HG02885 (cell line): ENCODE measurements around the gene GDPD3.
A peak's percentile ranks its signal among the peaks of the same experiment; 100 is the strongest.

Source experiments
- ATAC-seq: cut with Tn5 transposase; IDR thresholded peaks from one replicate; pipeline ENCODE4 v1.9.1; 2021; ENCODE audit warnings: mild to moderate bottlenecking; ENCODE audit not compliant: unreplicated experiment, poor library complexity

GDPD3 gene

GRCh38 chr16:30063893-30064728 lies 49.2 kb downstream of the GDPD3 start:
- ATAC-seq: peak; percentile 38

- ATAC-seq: no peak
Observed at GRCh38 chr16:30063278-30063892, 50.0 kb downstream of the GDPD3 start.

- ATAC-seq: no peak
Observed at GRCh38 chr16:30060836-30061554, 52.3 kb downstream of the GDPD3 start.

- ATAC-seq: no peak
Observed at GRCh38 chr16:30060346-30060745, 53.0 kb downstream of the GDPD3 start.

- no peak for ATAC-seq
Observed at GRCh38 chr16:30054959-30055553, 58.3 kb downstream of the GDPD3 start.
